ENCODE measurements around the gene UBE2S.
"Not testable (repeated sequence)": the region's sequence is repeated elsewhere in the genome, so short reads cannot be mapped to it uniquely, and the experiment has no call there.

The UBE2S gene

GRCh38 chr19:55439052-55439451, 31.5 kb upstream of the UBE2S start:
- no peak for DNase-seq

- no peak for DNase-seq
Measured at GRCh38 chr19:55437410-55437809, 29.8 kb upstream of the UBE2S start.

- DNase-seq: no peak
Measured at GRCh38 chr19:55436847-55437246, 29.3 kb upstream of the UBE2S start.

- DNase-seq: no peak
Measured at GRCh38 chr19:55435020-55435419, 27.4 kb upstream of the UBE2S start.

GRCh38 chr19:55434356-55434919, 26.9 kb upstream of the UBE2S start:
- DNase-seq: no peak

GRCh38 chr19:55433292-55433691, 25.7 kb upstream of the UBE2S start:
- DNase-seq: no peak

- no peak for DNase-seq
Measured at GRCh38 chr19:55432241-55432959, 24.8 kb upstream of the UBE2S start.

- DNase-seq: no peak
Measured at GRCh38 chr19:55431183-55431582, 23.6 kb upstream of the UBE2S start.

- no peak for DNase-seq
Measured at GRCh38 chr19:55426042-55426441, 18.5 kb upstream of the UBE2S start.

GRCh38 chr19:55424518-55424917, 16.9 kb upstream of the UBE2S start:
- no peak for DNase-seq

GRCh38 chr19:55423225-55424005, 15.8 kb upstream of the UBE2S start:
- DNase-seq: no peak

- not testable (repeated sequence) for DNase-seq
Measured at GRCh38 chr19:55421281-55421680, 13.7 kb upstream of the UBE2S start.

GRCh38 chr19:55419624-55420236, 12.1 kb upstream of the UBE2S start:
- no peak for DNase-seq

- DNase-seq: no peak
Measured at GRCh38 chr19:55419103-55419502, 11.5 kb upstream of the UBE2S start.

- DNase-seq: peak; percentile 41 to 63
Measured at GRCh38 chr19:55418185-55418584, 10.6 kb upstream of the UBE2S start.

GRCh38 chr19:55410168-55410567, 2.6 kb upstream of the UBE2S start:
- DNase-seq: no peak

GRCh38 chr19:55409179-55409578, 1.6 kb upstream of the UBE2S start:
- not testable (repeated sequence) for DNase-seq

- no peak for DNase-seq
Measured at GRCh38 chr19:55408533-55408872, 915 bp upstream of the UBE2S start.

- DNase-seq: peak; percentile 93 to 96
Measured at GRCh38 chr19:55407800-55408532, 378 bp upstream of the UBE2S start.

- peak in 1 of 2 donors; percentile 24 for DNase-seq
Measured at GRCh38 chr19:55406826-55407549, 600 bp downstream of the UBE2S start.

- no peak for DNase-seq
Measured at GRCh38 chr19:55406091-55406825, 1.3 kb downstream of the UBE2S start.

- no peak for DNase-seq
Measured at GRCh38 chr19:55405638-55406037, 1.9 kb downstream of the UBE2S start.
